Measurements from ENCODE around the gene TTC39A. TPM values are rescaled to one million over a fixed set of nuclear protein-coding genes. Genes with fewer than 3 reads are reported as not detected.

Gene TTC39A
- total RNA-seq, 2 donors from 2014 or later, result 80.4 to 114 TPM

DNA sequence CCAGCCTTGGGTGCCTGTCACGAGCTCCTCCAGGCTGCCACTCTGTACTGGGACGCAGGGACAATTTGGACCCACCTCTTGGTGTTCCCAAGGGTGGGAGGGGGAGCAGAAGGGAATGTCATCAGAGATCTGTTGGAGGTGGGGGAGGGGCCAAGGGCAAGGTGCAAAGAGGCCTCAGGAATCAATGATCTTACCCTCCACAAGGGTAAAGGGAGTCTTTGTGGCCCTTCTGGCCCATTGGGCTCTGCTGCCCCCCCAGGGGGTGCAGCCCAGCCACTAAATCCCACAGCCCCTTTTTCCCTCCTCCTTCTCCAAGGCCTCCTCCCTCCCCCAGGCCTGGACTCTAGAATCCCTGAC lies 8.5 kb downstream of the TTC39A start:
- intact Hi-C loops (cut with DNase I, micrococcal nuclease), result no loop called here
- DNase-seq, result no peak
- ATAC-seq, result no peak

DNA sequence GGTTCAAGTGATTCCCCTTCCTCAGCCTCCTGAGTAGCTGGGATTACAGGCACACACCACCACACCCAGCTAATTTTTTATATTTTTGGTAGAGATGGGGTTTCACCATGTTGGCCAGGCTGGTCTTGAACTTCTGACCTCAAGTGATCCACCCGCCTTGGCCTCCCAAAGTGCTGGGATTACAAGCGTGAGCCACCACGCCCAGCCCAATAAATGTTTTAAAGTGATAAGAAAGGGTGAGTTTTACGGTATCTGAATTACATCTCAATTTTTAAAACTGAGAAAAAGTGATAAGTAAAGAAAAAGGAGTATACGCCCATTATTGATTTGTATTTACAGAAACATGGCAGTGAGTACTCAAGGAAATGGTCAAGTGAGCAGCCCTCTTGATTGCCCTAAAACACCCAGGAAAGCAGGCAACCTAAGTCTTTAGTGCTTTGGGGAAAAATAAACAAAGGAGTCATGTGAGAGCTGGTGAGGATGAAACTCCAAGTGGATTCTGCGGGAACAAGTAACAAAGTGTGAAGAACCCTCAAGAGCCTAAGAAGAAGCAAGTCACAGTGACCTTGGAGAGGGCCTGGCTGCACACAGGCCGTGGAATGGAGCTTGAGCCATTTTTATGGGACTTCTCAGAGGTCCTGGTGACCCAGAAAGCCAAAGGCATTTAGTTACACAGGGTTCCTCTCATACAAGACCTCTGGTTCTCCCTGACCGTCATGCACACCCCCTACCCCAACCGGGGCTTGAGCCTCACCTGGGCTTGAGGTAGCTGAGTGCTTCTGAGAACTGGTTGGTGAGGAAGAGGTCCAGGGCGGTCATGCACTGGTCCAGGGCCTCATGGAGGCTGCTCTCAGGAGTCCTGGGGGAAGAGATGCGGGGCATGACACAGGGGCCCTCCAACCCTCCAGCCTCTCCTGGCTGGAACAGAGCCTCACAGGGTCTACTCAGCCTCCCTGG lies 9.1 kb downstream of the TTC39A start:
- no peak for DNase-seq

DNA sequence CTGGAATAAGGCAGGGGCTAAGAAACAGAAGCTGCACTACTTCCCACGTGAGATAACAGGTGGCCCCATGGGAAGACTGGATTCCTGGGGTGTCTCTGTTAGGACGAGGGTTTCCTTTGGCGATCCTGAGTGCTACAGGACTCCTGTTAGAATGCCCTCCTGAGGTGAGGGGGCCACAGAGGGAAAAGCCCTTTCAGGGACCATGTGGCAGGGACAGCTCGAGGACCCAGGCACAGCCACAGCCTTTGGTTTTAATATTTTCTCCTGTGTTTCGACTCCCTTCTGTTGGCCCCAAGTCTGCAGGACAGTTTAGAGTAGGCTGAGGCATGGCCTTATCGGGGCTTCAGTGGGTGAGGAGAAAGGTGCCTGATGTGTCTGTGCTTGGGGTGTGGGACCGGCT lies 12.6 kb downstream of the TTC39A start:
- DNase-seq, result no peak
- no peak for ATAC-seq

More for the DNA sequence above, 9.1 kb downstream of the TTC39A start:
- ATAC-seq, result peak; percentile 80
- intact Hi-C loops (cut with DNase I, micrococcal nuclease), result no loop called here

DNA sequence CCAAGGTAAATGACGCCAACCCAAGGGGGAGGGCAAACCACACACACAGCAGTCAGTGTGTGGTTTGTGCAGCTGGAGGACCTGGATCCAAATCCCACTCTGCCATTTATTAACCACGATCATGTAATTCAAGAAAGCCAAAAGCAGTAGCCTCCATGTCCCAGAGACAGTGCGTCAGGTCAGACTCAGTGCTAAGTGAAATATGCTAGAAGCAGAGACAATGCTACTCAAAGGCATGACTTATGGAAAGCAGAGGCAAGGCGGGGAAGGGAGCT lies 13.6 kb downstream of the TTC39A start:
- DNase-seq (no peak), ATAC-seq (no peak)
- intact Hi-C loops (cut with DNase I, micrococcal nuclease), result no loop called here

More for the DNA sequence above, 12.6 kb downstream of the TTC39A start:
- intact Hi-C loops (cut with DNase I, micrococcal nuclease), result no loop called here

DNA sequence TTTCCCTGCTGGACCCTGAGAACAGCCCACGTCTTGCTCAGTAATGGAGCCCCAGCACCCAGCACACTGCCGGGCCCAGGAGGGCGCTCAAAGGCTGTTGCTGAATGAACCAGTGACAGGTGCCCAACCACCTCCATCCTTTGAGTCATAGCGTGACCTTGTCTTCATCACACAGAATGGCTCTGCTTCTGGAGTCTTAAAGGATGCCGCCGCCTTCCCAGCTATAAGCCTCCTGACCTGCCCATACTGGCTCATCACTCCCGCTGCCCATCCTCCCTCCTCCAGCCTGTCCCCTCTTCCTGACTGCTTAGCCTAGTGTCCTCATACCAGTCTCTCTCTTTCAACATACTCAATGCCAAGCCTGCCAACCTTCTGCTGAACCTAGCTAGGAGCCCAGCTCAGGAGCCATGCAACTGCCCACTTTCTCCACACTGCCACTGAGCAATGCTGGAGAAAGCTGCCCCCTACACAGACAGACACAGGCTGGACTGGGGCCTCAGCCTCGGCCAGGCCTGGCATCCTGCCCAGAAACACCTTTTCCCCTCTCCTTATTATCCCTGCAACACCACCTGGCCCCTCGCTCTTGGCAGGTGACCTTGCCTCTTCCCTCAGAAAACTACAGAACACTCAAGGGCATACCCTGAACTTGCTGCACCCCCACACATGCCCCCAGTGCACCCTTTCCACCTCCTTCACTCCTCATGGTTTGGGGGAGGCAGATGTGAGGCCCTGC lies 14.1 kb downstream of the TTC39A start:
- intact Hi-C loops (cut with DNase I, micrococcal nuclease), result no loop called here
- DNase-seq, result no peak
- no peak for ATAC-seq

DNA sequence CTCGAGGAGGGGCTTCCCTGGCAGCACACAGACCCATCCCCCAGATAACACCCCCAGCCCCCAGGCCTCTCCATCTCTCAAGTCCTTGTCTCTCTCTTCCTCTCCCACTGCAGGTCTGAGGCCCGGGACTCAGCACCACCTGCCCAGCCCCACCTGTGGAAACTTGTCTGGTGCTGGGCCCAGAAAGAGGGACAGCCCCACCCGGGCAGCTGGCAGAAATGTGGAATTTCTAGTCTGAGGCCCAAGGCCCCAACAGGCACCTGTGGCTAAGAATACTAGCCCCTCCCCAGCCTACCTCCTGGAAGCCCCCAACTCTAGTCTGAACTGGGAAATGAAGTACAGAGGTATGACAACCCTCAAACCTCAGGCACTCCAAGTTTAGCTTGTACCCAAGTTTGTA lies 15.4 kb downstream of the TTC39A start:
- intact Hi-C loops (cut with DNase I, micrococcal nuclease), result no loop called here
- ATAC-seq (peak; percentile 42), DNase-seq (peak in 1 of 2 donors; percentile 40)

DNA sequence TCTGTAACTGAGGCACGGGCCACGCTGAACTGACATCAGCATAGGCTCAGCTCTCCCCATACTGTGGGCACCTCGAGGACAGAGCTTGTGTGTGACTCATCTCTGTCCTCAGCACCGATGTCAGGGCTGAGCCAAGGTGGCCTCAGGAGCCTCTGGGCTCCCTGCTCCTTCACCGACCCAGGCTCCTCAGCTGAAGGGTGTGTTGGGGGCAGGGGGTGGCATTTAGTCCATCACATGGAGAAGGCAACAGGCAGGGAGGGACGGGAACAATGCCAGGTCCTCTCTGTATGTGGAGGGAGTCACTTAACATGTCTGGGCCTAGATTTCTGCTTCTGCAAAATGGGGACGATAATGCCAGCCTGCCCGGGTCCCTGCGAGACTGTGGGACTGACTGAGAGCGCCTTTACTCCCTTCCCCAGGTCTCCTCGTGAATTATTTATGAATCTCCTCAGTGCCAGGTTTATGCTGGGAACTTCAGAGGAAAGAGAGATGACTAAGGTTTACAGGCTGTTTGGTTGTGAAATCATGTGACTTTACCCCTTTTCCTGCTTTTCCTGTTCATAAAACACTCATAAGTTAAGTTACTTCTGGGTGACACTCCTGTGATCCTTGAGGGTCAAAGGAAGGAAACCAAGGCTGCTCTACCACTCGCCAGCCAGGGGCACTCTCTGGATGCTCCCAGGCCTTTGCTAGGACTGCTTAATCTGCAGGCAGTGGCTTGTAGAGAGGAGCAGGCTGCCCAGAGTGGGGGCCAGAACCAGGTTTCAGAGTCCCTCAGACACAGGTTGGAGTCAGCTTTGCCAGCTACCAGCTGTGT lies 16.2 kb downstream of the TTC39A start:
- intact Hi-C loops (cut with DNase I, micrococcal nuclease), result no loop called here
- peak; percentile 78 for ATAC-seq
- peak in 1 of 2 donors; percentile 47 for DNase-seq

DNA sequence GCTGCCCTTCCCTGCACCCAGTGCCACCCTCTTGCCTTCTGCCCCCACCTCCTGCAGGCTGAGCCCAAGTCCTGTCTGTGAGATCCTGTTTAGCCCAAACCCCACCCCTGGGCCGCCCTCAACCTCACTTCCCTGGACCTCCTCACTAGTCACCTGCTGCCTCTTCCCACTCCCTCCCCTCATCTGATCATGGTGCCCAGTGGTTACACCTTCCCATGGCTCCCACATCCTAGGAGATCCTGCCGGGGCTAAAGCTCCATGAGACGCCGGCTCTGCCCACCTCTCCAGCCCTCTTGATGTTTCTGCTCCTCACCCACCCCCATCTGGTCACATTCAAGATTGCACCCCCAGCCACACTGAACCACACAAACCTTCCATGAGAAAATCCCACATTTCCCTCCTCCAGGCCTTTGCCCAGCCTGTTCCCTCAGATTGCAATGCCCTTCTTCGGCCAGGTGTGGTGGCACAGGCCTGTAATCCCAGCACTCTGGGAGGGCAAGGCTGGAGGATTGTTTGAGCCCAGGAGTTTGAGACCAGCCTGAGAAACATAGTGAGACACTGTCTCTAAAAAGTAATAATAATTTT lies 17.0 kb downstream of the TTC39A start:
- intact Hi-C loops (cut with DNase I, micrococcal nuclease), result no loop called here
- ATAC-seq (peak; percentile 38), DNase-seq (no peak)

DNA sequence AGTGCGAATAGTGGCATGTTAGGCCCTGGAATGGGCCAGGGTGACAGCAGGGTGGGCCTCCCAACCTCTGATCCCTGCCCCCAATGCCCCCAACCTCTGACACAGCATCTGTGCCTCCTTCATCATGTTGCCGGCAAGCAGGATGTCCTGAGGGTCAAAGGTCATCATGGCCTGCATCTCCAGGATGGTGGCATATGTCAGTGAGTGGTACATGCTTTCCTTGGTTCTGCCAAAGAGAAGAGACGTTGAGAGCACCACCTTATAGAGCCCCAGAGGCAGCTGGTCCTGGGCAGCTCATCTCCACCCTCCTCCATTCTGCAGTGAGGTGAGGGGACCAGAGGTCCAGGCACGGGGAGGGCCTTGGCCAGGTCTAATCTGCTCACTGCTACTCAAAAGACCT lies 17.6 kb downstream of the TTC39A start:
- DNase-seq, result no peak
- ATAC-seq, result no peak
- intact Hi-C loops (cut with DNase I, micrococcal nuclease), result no loop called here

DNA sequence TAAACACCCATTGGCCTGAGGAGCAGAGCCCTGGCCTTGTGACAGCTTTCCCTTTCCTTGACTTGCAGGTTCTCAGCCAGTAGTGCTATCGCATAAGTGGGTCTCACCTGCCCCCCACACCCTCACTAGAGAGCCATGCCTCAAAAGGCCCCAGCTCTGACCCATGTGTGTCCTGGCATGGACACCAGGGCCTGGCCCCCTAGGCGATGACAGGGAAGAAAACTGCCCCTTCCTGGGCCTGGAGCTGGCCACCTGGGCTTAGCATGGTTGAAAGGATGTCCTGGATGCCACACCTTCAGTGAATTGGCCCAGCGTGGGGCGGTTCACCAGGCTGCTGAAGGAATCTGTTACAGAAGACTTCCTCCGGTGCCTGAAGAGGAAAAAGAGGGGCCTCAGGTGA lies 18.5 kb downstream of the TTC39A start:
- intact Hi-C loops (cut with DNase I, micrococcal nuclease), result no loop called here
- no peak for DNase-seq
- ATAC-seq, result no peak

DNA sequence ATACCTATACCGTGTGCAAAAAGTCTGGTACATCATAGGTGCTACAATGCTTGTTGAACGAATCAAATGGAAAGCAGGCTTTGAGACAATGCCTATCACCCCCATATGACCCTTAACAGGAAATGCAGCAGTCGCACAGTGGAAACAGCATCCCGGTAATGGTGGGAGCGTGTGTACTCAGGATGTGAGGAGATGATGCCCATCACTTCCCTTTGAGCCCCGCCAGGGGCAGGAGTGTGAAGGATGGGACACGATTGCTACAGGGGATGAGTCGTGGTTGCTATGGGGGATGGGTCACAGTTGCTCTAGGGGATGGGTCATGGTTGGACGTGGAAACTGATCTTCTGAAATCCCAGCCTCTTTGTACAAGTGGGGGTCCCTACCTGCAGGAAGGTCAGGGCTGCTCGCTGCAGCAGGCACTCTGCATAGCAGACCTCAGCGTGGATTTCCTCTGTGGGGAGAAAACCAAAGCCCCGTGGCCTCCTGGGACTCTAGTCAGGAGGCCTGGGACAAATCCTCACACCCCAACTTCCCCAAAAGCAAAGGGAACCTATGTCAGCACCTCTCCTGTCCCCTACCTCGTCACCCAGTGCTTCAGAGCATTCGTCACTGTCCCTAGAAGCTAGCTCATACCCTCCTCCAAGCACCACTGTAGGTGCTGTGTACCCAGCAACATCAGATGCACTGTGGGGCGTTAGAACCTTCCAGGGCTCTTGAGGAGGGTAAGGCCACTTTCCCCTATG lies 19.3 kb downstream of the TTC39A start:
- intact Hi-C loops (cut with DNase I, micrococcal nuclease), result no loop called here
- no peak for DNase-seq

DNA sequence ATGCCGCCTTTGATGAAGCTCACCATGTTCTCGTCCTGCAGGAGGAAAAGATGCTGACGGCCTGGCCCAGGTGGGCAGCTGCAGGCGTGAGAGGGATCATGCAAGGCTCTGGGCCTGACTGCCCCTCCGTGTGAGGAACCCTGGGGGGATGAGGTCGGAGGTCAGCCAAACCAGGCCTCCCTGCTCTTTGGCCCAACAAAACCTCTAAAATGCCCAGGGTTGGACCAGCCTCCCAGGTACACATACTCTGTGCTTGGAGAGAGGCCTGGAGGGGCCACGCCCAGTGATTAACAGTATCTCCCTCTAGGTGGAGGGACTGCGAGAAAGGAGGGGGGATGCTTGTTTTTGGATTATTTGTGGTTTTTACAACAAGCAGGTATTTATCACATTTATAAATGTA lies 21.1 kb downstream of the TTC39A start:
- DNase-seq (no peak), ATAC-seq (no peak)
- intact Hi-C loops (cut with DNase I, micrococcal nuclease), result no loop called here

More for the DNA sequence above, 19.3 kb downstream of the TTC39A start:
- ATAC-seq, result no peak

DNA sequence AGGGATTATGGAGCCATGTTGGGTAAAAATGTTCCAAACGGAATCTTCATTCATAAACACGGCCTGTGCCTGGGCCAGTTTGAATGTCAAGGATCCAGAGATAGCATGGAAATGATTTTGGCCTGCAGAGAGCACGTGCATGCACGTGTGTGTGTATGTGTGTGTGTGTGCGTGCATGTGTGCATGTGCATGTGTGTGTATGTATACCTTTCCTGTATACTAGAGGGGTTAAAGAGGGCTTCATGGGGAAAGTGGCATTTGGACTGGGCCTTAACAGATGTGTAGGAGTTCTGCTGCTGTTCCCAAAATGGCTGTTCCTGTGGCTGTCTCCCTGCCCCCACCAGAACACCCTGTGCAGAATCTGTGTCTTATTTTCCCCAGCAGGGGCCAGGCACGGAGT lies 21.7 kb downstream of the TTC39A start:
- ATAC-seq (no peak), DNase-seq (no peak)
- intact Hi-C loops (cut with DNase I, micrococcal nuclease), result no loop called here

DNA sequence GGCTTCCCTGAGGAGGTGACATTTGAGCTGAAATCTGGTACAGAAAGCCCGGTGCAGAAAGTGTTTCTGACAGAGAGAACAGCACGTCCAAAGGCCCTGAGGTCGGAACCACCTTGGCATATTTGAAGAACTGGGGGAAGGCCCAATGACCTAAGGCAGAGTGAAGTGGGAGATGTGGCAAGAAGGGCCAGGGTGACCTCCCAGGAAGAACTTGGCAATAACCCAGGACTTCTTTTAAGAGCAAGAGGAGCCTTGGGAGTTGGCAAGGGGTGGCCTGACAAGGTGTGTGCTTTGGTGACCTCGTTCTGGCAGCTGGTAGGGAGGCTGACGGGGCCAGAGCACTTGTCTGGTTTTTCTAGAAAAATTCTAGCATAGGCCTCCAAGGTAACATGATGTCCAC lies 23.4 kb downstream of the TTC39A start:
- intact Hi-C loops (cut with DNase I, micrococcal nuclease), result no loop called here
- DNase-seq (no peak), ATAC-seq (no peak)

DNA sequence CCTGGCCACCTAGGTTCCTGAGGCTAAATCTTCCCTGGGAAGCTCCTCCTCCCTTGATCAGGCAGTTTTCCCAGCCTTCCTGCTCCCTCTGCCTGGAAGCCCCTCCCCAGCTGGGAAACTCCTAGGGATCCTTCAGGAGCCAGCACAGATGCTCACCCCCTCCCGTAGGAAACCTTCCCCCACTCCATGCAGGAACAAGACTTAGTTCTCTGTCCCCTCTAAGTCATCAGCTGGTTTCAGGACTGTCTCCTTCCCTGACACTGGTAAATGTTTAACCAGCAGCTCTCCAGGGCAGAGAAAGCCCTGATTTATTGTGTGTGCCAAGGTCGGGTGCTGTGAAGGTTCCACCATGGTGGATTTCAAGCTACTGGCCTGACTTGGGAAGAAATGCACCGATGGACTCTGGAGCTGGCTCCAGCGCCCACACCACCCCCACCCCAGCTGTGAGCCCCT lies 25.0 kb downstream of the TTC39A start:
- DNase-seq (peak; percentile 46 to 59), ATAC-seq (peak; percentile 92)
- intact Hi-C loops (cut with DNase I, micrococcal nuclease), result no loop called here

DNA sequence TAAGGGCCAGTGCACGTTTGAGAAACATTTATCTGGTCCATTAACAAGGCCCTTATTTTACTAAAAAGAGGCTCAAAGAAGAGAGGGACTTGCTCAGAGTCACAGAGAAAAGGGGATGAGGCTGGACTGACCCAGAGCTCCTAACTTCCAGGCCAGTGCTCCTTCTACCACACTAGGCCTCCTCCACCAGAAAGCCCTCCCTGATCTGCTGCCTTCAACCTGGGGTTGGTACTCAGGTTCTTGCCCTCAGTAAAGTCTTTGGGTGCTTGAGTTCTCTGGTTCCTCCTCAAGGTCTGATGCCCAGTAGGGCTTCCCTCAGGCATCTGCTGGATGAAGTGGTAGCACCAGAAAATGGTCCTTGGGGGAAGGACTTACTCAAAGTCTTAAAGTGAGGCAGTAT lies 26.0 kb downstream of the TTC39A start:
- DNase-seq (no peak), ATAC-seq (no peak)
- intact Hi-C loops (cut with DNase I, micrococcal nuclease), result no loop called here

DNA sequence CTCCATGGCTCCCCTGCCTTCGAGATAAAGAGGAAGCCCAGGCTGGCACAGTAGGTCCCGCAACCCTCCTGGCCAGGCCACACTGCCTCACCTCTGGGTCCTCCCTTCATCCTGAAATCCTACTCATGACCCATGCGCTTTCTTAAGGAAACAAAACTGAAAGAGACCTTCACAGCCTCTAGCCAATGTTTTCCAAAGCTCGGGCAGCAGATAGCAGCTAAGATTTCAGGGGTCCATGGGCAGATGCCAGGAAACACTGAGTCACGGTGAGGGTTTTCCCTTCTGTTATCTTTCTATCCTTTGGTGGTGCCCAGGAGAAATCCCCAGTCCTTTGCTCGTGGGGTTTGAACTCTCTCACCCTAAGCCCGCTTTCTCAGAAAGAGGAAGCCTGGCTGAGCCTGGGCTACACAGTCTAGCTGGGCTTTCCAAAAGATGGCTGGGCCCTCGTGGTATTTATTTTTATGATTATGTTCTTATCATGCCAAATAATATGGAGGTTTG lies 26.6 kb downstream of the TTC39A start:
- intact Hi-C loops (cut with DNase I, micrococcal nuclease), result no loop called here
- DNase-seq, result no peak
- ATAC-seq, result no peak

DNA sequence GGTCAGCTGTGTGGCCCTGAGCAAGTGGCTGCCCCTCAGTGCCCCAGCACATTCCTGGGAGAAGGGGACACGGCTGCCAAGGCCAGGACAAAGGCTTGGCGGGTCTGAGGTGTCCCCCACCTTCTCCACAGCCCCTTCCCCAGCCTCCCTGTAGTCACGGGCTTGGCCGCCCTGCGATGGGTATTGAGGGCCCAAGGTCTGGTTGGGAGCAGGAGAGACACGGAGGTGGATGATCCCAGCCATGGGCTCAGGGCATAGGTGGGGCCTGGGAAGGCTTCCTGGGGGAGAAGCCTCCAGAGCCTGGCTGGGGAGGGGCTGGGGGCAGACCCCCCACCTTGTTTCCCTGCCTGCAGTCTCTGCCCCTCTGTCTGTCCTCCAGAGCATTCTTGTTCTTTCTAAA lies 27.0 kb downstream of the TTC39A start:
- DNase-seq (no peak), ATAC-seq (no peak)
- intact Hi-C loops (cut with DNase I, micrococcal nuclease), result no loop called here

All from left colon (tissue), 2 donors.